ENCODE results near the gene RCVRN. TPM values are rescaled to one million over a fixed set of nuclear protein-coding genes. Genes with fewer than 3 reads are reported as not detected.

RCVRN gene
- total RNA-seq, 1 donor from 2014 or later, result 0.14 TPM

DNA sequence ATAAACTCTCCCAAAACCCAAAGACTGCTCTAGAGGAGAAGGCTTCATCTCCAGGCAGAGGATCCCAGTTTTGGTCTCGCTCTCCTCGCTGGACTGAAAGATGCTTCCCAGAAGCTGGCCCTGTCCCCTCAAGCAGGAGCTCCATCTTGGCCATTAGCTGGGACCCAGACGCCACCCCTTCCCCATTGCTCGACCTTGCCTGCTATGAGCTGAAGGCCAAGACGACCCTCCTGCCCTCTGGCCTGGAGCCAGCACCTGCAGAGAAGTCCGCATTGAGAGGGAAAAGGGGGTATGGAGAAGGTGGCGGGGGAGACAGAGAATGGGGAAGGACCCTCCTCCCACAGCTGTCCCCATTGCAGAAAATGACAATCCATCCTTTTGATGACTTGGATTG lies 3.6 kb upstream of the RCVRN start:
- Mint-ChIP-seq H3K4me3 (no peak overlapping the region), H3K27me3 (peaks cover 9% of the 10 kb centered on the region), H3K36me3 (peaks cover 5% of the 10 kb centered on the region), H3K27ac (no peak overlapping the region), H3K4me1 (ENCODE audit: unreplicated experiment) (peaks cover 8% of the 10 kb centered on the region), H3K9me3 (no peaks in the 10 kb centered on the region)
- TF ChIP-seq, protein P1, sequence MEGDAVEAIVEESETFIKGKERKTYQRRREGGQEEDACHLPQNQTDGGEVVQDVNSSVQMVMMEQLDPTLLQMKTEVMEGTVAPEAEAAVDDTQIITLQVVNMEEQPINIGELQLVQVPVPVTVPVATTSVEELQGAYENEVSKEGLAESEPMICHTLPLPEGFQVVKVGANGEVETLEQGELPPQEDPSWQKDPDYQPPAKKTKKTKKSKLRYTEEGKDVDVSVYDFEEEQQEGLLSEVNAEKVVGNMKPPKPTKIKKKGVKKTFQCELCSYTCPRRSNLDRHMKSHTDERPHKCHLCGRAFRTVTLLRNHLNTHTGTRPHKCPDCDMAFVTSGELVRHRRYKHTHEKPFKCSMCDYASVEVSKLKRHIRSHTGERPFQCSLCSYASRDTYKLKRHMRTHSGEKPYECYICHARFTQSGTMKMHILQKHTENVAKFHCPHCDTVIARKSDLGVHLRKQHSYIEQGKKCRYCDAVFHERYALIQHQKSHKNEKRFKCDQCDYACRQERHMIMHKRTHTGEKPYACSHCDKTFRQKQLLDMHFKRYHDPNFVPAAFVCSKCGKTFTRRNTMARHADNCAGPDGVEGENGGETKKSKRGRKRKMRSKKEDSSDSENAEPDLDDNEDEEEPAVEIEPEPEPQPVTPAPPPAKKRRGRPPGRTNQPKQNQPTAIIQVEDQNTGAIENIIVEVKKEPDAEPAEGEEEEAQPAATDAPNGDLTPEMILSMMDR (conservative IDR thresholded peaks at IDR 0.05), result no peak
- DNase-seq (ENCODE audit: extremely low spot score, unreplicated experiment), result no peak

GRCh38 chr17:9907883-9908648 lies 3.0 kb upstream of the RCVRN start:
- Mint-ChIP-seq H3K4me3 (no peak overlapping the region), H3K27me3 (peaks cover 9% of the 10 kb centered on the region), H3K36me3 (peaks cover 5% of the 10 kb centered on the region), H3K27ac (no peak overlapping the region), H3K9me3 (no peaks in the 10 kb centered on the region), H3K4me1 (ENCODE audit: unreplicated experiment) (peaks cover 8% of the 10 kb centered on the region)
- DNase-seq (ENCODE audit: extremely low spot score, unreplicated experiment), result no peak
- TF ChIP-seq, protein P1 (conservative IDR thresholded peaks at IDR 0.05), result no peak

DNA sequence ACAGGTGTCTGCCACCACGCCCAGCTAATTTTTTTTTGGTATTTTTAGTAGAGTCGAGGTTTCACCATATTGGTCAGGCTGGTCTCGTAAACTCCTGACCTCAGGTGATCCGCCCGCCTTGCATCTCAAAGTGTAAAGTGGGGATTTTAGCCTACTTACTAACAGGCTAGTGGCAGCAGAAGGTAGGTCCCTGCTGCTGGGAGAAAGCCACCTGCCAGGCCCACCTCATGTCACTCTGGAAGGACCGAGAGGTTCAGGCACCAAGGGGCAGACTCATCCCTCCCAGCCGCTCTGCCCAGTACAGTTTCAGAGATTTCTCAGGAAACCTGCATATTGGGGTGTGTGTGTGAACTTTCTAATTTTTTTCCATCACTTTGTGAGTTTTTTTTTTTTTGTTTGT lies 2.1 kb upstream of the RCVRN start:
- Mint-ChIP-seq H3K9me3 (no peaks in the 10 kb centered on the region), H3K36me3 (peaks cover 4% of the 10 kb centered on the region), H3K27ac (no peak overlapping the region), H3K4me1 (ENCODE audit: unreplicated experiment) (peaks cover 10% of the 10 kb centered on the region), H3K27me3 (peaks cover 9% of the 10 kb centered on the region), H3K4me3 (no peak overlapping the region)
- TF ChIP-seq, protein P1 (conservative IDR thresholded peaks at IDR 0.05), result no peak
- DNase-seq (ENCODE audit: extremely low spot score, unreplicated experiment), result no peak

GRCh38 chr17:9906616-9907015 lies 1.5 kb upstream of the RCVRN start:
- H3K9me3 Mint-ChIP-seq, result no peaks in the 10 kb centered on the region
- peaks cover 9% of the 10 kb centered on the region for H3K27me3 Mint-ChIP-seq
- no peaks in the 10 kb centered on the region for H3K36me3 Mint-ChIP-seq
- no peak for DNase-seq (ENCODE audit: extremely low spot score, unreplicated experiment)
- H3K4me3 Mint-ChIP-seq, result no peak overlapping the region
- no peak overlapping the region for H3K27ac Mint-ChIP-seq
- H3K4me1 Mint-ChIP-seq (ENCODE audit: unreplicated experiment), result peaks cover 13% of the 10 kb centered on the region
- TF ChIP-seq, protein P1 (conservative IDR thresholded peaks at IDR 0.05), result no peak

DNA sequence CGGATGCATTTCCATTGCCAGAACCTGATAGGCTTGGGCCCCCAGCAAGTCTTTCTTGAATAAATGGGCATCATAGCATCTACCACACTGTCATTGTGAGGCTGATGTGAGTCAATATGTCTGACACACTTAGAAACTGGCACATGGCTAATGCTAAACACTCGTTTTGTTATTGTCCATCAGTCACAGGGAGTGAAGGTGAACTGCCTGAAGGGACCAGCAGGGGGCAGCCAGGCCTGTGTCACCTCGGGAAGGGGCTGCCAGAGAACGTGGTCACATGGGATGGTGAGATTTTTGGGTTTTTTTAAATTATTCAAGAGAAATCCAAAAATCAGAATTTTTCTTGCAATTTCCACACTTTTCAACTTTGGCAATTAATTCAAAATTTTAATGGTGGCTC lies 831 bp upstream of the RCVRN start:
- DNase-seq (ENCODE audit: extremely low spot score, unreplicated experiment), result no peak
- peaks cover 18% of the 10 kb centered on the region for H3K4me1 Mint-ChIP-seq (ENCODE audit: unreplicated experiment)

More for the DNA sequence above, 831 bp upstream of the RCVRN start:
- H3K9me3 Mint-ChIP-seq, result no peaks in the 10 kb centered on the region
- H3K4me3 Mint-ChIP-seq, result no peak overlapping the region
- no peaks in the 10 kb centered on the region for H3K36me3 Mint-ChIP-seq
- peaks cover 14% of the 10 kb centered on the region for H3K27me3 Mint-ChIP-seq
- no peak overlapping the region for H3K27ac Mint-ChIP-seq
- TF ChIP-seq, protein P1 (conservative IDR thresholded peaks at IDR 0.05), result peak; percentile 76
